SU-DHL-6 (cell line): Measurements from ENCODE around the gene MCM3.
A peak's percentile ranks its signal among the peaks of the same experiment; 100 is the strongest.

Experiments used
- H2AFZ ChIP-seq: fragments of 200-600 bp; sonication (generic); 2 replicates; pipeline ENCODE4 v1.6.1; 2014; ENCODE audit warnings: low read depth, mild to moderate bottlenecking, moderate library complexity, mixed read lengths, antibody characterized with exemption, low read length; ENCODE audit not compliant: severe bottlenecking
- H3F3A ChIP-seq: fragments of 200-600 bp; shearing (Covaris generic); 2 replicates; pipeline ENCODE4 v1.6.0; 2016; ENCODE audit warnings: antibody characterized with exemption, mild to moderate bottlenecking; ENCODE audit not compliant: insufficient read depth
- H3K27ac ChIP-seq: fragments of 200-600 bp; sonication (generic); 2 replicates; pipeline ENCODE4 v1.5.1; 2016; ENCODE audit warnings: low read depth, mild to moderate bottlenecking, low read length, moderate library complexity, mixed read lengths
- H3K27me3 ChIP-seq: fragments of 200-600 bp; sonication (generic), shearing (Covaris generic); 2 replicates; pipeline ENCODE4 v1.6.0; 2014; ENCODE audit warnings: mild to moderate bottlenecking, low read length
- H3K36me3 ChIP-seq: fragments of 200-600 bp; sonication (generic); 2 replicates; pipeline ENCODE4 v1.6.1; 2014; ENCODE audit warnings: mild to moderate bottlenecking, low read length, mixed read lengths
- H3K4me2 ChIP-seq: fragments of 300-600, 200-600 bp; shearing (Covaris generic), sonication (generic); 2 replicates; pipeline ENCODE4 v1.6.0; 2014; ENCODE audit warnings: low read length, low read depth, mild to moderate bottlenecking; ENCODE audit not compliant: poor library complexity, severe bottlenecking
- H3K4me3 ChIP-seq: fragments of 200-600 bp; sonication (generic); 2 replicates; pipeline ENCODE4 v1.5.1; 2014; ENCODE audit warnings: antibody characterized with exemption, low read length, mild to moderate bottlenecking, mixed read lengths; ENCODE audit not compliant: insufficient read depth, poor library complexity, severe bottlenecking
- H3K79me2 ChIP-seq: fragments of 200-600 bp; sonication (generic); 2 replicates; pipeline ENCODE4 v1.6.1; 2014; ENCODE audit warnings: mild to moderate bottlenecking, low read length, moderate library complexity; ENCODE audit not compliant: insufficient read depth
- H3K9ac ChIP-seq: fragments of 200-600 bp; sonication (generic); 2 replicates; pipeline ENCODE4 v1.7.0; 2014; ENCODE audit warnings: mild to moderate bottlenecking, low read length
- H3K9me2 ChIP-seq: fragments of 200-600 bp; sonication (generic); replicated peaks from 2 replicates; pipeline ENCODE4 v1.6.1; 2014; ENCODE audit warnings: low read length; ENCODE audit not compliant: insufficient read depth
- H3K9me3 ChIP-seq: fragments of 200-600 bp; sonication (generic); 2 replicates; pipeline ENCODE4 v1.6.1; 2014; ENCODE audit warnings: low read length, mixed read lengths; ENCODE audit not compliant: insufficient read depth
- H4K20me1 ChIP-seq: fragments of 200-600 bp; sonication (generic); 2 replicates; pipeline ENCODE4 v1.6.1; 2014; ENCODE audit warnings: low read depth, mild to moderate bottlenecking, antibody characterized with exemption, low read length, moderate library complexity, mixed read lengths
- CTCF ChIP-seq: fragments of 200-600 bp; sonication (generic); IDR thresholded peaks from one replicate; pipeline ENCODE4 v1.5.1; 2017; ENCODE audit warnings: antibody characterized with exemption, mild to moderate bottlenecking, low read length, moderate library complexity; ENCODE audit not compliant: insufficient read depth, poor library complexity, severe bottlenecking
- EZH2phosphoT487 ChIP-seq: fragments of 200-600 bp; sonication (generic), shearing (Covaris generic); conservative IDR thresholded peaks from 2 replicates; pipeline ENCODE4 v1.6.1; 2018; ENCODE audit warnings: mild to moderate bottlenecking, antibody characterized with exemption, low read length, moderate library complexity, mixed read lengths

The MCM3 gene

GRCh38 chr6:52301326-52301725, 16.8 kb upstream of the MCM3 start:
- H3K79me2 ChIP-seq = no peaks in the 10 kb centered on the region
- TF ChIP-seq EZH2phosphoT487 = no peak
- TF ChIP-seq CTCF = no peak
- H2AFZ ChIP-seq = no peak overlapping the region
- H3K36me3 ChIP-seq = no peaks in the 10 kb centered on the region
- no peaks in the 10 kb centered on the region for H3K9me2 ChIP-seq
- H4K20me1 ChIP-seq = no peaks in the 10 kb centered on the region
- no peaks in the 10 kb centered on the region for H3K27me3 ChIP-seq
- H3K4me2 ChIP-seq = no peak overlapping the region
- no peak overlapping the region for H3K4me3 ChIP-seq
- no peaks in the 10 kb centered on the region for H3K9me3 ChIP-seq
- no peak overlapping the region for H3K27ac ChIP-seq
- H3K9ac ChIP-seq = no peak overlapping the region
- peaks cover 40% of the 10 kb centered on the region for H3F3A ChIP-seq

- no peaks in the 10 kb centered on the region for H3K27me3 ChIP-seq
- H3K9ac ChIP-seq = no peak overlapping the region
- H2AFZ ChIP-seq = no peak overlapping the region
- no peaks in the 10 kb centered on the region for H3K9me2 ChIP-seq
- H3K4me3 ChIP-seq = no peak overlapping the region
- no peaks in the 10 kb centered on the region for H3K79me2 ChIP-seq
- H4K20me1 ChIP-seq = no peaks in the 10 kb centered on the region
- H3K9me3 ChIP-seq = no peaks in the 10 kb centered on the region
- TF ChIP-seq EZH2phosphoT487 = no peak
- TF ChIP-seq CTCF = no peak
- H3K36me3 ChIP-seq = no peaks in the 10 kb centered on the region
- 0 out of 2 replicates have a peak overlapping the region, but pooled peaks have one; percentile 30 for H3K27ac ChIP-seq
- H3F3A ChIP-seq = peaks cover 38% of the 10 kb centered on the region
- H3K4me2 ChIP-seq = no peak overlapping the region
These were observed 16.0 kb upstream of the MCM3 start for GRCh38 chr6:52300489-52300931.

GRCh38 chr6:52299653-52300052, 15.1 kb upstream of the MCM3 start:
- Histone ChIP-seq H3F3A (peaks cover 35% of the 10 kb centered on the region), H3K79me2 (no peaks in the 10 kb centered on the region), H3K4me3 (no peak overlapping the region), H3K9me3 (no peaks in the 10 kb centered on the region), H3K4me2 (no peak overlapping the region), H3K27ac (peak overlapping the region; percentile 30), H3K9me2 (no peaks in the 10 kb centered on the region), H4K20me1 (no peaks in the 10 kb centered on the region), H2AFZ (no peak overlapping the region), H3K36me3 (no peaks in the 10 kb centered on the region), H3K27me3 (no peaks in the 10 kb centered on the region), H3K9ac (no peak overlapping the region)
- TF ChIP-seq CTCF = no peak
- no peak for TF ChIP-seq EZH2phosphoT487

GRCh38 chr6:52297433-52297832, 12.9 kb upstream of the MCM3 start:
- Histone ChIP-seq H3K27ac (peak overlapping the region; percentile 83), H3K9me2 (no peaks in the 10 kb centered on the region), H3K9ac (peak overlapping the region; percentile 46), H4K20me1 (no peaks in the 10 kb centered on the region), H2AFZ (peak overlapping the region; percentile 42), H3K79me2 (no peaks in the 10 kb centered on the region), H3K27me3 (no peaks in the 10 kb centered on the region), H3K36me3 (no peaks in the 10 kb centered on the region), H3K4me3 (no peak overlapping the region), H3F3A (peaks cover 40% of the 10 kb centered on the region), H3K9me3 (no peaks in the 10 kb centered on the region), H3K4me2 (peak overlapping the region; percentile 55)
- no peak for TF ChIP-seq EZH2phosphoT487
- no peak for TF ChIP-seq CTCF
